ENCODE data around the gene DES. TPM values are rescaled to one million over a fixed set of nuclear protein-coding genes. Genes with fewer than 3 reads are reported as not detected.
"Not testable (repeated sequence)": the region's sequence is repeated elsewhere in the genome, so short reads cannot be mapped to it uniquely, and the experiment has no call there.

Gene DES
- 1,211 TPM for total RNA-seq

DNA sequence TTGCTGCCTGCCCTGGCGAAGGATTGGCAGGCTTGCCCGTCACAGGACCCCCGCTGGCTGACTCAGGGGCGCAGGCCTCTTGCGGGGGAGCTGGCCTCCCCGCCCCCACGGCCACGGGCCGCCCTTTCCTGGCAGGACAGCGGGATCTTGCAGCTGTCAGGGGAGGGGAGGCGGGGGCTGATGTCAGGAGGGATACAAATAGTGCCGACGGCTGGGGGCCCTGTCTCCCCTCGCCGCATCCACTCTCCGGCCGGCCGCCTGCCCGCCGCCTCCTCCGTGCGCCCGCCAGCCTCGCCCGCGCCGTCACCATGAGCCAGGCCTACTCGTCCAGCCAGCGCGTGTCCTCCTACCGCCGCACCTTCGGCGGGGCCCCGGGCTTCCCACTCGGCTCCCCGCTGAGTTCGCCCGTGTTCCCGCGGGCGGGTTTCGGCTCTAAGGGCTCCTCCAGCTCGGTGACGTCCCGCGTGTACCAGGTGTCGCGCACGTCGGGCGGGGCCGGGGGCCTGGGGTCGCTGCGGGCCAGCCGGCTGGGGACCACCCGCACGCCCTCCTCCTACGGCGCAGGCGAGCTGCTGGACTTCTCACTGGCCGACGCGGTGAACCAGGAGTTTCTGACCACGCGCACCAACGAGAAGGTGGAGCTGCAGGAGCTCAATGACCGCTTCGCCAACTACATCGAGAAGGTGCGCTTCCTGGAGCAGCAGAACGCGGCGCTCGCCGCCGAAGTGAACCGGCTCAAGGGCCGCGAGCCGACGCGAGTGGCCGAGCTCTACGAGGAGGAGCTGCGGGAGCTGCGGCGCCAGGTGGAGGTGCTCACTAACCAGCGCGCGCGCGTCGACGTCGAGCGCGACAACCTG is at the start of gene DES:
DES (plus strand) TSS at position 223 of the 857 bp plus-strand sequence; CDS start at position 309, 86 bp downstream.
- peak; percentile 81 for DNase-seq (ENCODE audit: low spot score)

DNA sequence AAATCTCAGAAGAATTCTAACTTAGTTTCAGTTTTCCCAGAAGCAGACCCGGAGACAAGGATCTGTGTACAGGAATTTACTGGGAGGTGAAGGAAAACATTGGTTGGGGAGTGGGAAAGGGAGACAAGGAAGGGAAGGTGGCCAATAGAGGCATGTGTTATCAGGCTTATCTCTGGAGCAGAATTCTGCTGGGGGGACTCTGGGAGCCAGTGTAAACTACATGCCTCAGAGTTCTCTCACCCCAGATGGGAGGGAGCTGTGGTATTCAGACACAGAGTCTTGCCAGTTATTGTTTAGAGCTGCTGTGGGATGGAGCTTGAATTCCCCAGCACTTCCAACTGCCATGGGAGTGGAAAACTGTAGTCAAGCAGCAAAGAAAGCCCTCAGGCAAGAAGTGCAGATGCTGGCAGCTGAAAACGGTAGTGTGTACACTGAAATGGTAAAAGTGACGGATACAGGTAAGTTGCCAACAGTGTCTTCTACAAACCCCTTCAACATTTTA is 49.4 kb upstream of the DES start:
- no peak for DNase-seq (ENCODE audit: low spot score)

DNA sequence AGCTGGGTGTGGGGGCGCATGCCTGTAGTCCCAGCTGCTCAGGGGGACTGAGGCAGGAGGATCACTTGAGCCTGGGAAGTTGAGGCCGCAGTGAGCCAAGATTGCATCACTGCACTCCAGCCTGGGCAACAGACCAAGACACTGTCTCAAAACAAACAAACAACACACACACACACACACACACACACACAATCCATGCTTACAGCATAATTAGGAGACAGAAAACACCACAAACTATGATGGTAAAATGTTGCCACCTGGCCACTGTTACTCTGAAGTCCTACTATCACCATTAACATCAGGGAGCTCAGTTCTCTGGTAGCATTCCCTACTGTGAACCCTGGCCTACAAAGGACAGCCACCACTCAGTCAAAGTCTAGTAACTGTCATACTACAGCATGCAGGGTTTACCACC is 48.7 kb upstream of the DES start:
- no peak for DNase-seq (ENCODE audit: low spot score)

DNA sequence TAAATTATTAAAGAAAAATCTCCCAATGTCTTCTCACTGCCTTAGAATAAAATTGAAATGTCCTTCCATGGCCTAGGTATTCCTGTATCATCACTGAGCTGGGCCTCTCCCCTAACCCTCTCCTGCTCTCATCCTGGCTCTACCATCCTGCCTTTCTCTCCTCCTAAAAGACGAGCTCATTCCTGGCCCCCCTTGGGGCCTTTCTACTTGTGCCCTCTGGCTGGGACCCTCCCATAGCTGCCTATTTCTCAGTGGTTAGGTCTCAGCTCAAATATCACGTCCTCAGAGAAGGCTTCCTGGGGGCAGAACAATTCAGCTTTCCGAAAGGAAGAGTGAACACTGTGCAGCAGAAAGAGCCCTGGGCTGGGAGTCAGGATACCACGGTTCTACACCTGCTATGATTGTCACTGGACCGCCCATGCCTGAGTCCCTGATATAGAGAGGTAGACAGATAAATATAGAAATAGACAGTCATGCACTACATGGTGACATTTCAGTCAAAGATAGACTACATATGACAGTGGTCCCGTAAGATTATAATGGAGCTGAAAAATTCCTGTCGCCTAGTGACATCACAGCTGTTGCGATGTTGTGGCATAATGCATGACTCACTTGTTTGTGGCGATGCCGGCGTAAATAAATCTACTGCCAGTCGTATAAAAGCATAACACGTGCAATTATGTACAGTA is 39.9 kb upstream of the DES start:
- DNase-seq (ENCODE audit: low spot score) = no peak

DNA sequence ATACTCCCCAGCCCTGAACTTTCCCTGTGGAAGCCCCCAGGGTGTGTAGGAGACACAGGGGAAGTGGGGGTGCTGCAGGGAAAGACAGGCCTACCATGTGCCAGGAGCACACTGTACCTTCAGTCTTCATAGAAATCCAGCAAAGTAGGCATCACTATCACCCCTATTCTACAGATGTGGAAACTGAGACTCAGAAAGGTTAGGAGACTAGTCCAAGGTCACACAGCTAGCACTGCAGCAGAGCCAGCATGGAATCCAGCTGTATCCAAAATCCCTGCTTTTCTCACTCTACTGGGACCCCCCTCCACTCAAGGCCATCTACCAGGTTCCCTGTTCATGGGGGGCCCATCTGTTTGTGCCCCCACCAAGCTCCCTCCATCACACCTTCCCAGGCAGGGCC is 37.3 kb upstream of the DES start:
- DNase-seq (ENCODE audit: low spot score) = no peak

DNA sequence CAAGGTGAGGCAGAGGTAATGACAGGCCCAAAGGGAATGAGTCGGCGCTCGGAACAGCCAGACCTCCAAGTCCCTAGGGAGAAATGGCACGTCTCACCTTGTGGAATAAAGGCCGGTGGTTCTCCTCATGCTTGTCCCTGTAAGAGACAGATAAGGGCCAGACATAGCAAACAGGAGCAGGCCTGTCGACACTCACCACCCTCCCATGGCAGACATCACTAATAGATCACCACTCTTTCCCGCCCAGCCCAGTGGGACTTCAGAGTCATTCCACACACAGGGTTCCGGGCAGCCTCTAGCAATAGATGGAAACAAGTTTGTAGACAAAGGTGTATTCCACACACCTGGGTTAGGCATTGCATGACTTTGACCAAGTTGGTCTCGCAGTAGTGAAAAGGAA is 36.7 kb upstream of the DES start:
- DNase-seq (ENCODE audit: low spot score) = no peak

DNA sequence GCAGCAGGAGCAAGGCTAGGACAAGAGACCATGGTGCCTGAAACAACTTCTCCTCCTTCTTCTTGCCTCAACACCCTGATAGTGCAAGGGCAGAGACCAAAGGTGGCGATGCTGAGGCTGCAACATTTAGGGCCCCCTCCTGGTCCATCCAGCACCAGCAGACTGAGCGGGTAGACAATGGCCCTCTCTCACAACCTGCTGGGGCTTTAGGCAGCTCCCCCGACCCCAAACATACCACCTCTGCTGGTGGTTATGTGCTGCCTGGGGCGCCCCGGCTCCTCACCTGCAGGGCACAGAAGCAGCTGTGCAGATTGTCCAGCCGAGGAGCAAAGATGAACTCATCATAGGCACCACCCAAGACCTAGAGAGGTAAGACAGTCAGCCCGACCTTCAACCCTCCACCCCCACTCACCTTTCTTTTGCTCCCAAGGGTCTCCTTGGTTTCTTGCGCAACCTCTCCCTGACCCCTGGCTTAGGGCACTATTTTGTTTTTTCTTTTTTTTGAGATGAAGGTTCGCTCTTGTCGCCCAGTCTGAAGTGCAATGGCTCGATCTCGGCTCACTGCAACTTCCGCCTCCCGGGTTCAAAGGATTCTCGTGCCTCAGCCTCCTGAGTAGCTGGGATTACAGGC is 34.0 kb upstream of the DES start:
- no peak for DNase-seq (ENCODE audit: low spot score)

DNA sequence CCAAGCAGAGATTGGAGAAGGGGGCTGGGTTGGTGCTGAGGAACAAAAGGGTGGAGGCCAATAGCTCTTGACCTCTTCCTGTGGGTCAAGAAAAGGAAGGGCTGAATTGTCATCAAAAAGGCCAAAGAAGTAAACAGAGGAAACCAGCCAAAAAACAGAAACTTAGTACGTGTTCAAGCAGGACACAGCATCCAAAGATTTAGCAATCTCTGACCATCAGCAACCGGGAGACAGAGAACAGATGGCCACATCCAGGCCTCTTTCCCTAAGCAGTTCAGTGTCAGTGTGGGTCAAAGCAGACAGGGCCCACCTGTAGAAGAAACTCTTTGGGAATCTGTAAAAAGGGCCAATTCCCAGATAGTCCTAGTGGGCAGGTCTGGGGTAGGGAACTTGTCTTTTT is 33.3 kb upstream of the DES start:
- no peak for DNase-seq (ENCODE audit: low spot score)

DNA sequence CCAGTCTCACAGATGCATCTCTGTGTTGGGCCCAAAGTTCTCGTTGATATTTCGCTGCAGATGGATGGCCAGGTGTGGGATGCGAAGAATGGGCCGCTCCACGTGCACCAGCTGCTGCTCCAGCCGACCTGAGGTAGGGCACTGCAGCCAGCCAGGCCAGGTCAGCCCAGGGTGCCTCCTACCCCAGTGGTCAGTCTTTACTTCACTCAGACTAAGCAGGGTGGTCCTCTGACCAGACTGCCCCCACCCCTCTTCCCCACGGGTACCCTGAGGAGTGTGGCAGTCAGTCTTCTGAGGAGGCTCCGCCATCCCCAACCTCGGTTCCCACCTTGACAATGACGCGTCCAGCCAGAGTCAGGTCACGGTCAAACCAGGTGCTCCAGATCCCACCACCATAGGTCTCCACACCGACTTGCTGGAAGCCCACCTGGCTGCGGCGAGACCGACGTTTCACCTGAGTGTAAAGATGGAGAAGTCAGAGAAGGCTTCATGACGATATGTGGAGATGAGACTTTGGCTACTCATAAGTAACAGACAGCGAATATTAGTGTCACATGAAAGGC is 32.1 kb upstream of the DES start:
- no peak for DNase-seq (ENCODE audit: low spot score)

DNA sequence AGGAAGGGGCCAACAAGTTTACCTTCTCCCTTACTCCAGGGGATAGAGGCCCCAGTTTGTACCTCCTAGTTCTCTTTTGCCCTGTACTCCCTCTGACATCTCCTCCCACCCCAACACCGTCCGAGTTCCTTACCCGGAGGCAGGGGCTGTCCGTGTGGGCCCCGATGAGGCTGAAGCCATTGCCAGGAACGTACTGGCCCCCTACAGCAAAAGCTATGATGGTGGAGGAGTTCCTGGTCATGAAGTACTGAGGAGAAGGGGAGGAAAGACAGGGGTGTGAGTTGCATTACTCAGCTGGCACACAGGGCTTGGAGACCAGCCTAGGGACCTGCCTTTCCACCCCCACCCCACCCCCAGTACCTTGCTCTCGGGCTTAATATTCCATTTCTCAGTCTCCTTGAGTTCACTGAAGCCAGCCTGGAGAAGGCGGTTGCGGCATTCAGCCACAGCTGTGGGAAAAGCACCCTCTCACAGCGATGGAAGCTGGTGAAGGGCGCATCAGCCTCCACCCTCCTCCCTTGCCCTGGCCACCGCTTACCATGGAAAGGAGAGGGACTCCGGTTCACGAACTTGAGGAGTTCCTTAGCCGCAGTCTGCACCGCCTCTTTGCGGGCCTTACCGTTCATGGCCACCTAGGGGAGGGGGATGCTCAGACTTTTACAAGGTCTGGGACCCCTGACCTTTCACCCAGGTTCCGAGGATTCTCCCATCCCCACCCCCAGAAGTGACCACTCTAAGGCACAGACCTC is 31.5 kb upstream of the DES start:
- DNase-seq (ENCODE audit: low spot score) = no peak

DNA sequence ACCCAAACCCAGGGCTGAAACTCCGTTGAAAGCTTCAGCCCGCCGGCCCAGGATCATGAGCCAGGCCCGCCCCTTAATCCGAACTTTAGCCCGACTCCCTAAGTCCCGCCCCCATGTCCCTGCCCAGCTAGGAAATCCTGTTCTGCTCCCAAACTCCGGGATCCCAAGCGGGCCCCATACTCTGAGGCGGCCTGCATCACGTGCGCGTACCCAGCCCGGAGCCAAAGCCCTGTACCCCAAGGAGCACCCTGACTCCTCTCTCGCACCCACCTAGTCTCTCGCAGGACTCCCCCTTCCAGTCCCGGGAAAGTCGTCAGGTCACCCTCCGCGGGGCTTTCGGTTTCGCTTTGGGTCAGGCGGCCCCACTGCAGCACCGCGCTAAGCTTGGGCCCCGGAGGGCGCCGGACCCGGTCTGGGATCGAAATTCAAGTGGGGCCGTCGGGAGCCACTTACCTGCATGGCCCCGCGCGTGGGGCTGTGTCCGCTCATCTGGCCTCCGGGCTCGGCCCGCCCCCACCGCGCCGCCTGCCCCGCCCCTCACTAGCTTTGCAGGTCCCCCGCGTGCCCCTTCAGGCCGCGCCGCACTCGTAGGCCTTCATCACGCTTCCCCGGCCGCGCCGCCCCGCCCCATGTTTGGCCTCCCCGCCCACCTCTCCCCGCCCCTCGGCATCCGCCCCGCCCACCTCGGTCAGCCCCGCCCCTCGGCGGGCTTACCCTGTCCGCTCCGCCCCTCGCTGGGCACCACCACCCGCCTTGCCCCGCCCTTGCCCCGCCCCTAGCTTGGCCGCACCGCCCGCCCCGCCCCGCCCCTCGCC is 30.7 kb upstream of the DES start, which contains the start of gene DNPEP:
DNPEP (minus strand) TSS at position 607 of the 815 bp plus-strand sequence; CDS start at position 489, 118 bp downstream.
- DNase-seq (ENCODE audit: low spot score) = peak; percentile 96

DNA sequence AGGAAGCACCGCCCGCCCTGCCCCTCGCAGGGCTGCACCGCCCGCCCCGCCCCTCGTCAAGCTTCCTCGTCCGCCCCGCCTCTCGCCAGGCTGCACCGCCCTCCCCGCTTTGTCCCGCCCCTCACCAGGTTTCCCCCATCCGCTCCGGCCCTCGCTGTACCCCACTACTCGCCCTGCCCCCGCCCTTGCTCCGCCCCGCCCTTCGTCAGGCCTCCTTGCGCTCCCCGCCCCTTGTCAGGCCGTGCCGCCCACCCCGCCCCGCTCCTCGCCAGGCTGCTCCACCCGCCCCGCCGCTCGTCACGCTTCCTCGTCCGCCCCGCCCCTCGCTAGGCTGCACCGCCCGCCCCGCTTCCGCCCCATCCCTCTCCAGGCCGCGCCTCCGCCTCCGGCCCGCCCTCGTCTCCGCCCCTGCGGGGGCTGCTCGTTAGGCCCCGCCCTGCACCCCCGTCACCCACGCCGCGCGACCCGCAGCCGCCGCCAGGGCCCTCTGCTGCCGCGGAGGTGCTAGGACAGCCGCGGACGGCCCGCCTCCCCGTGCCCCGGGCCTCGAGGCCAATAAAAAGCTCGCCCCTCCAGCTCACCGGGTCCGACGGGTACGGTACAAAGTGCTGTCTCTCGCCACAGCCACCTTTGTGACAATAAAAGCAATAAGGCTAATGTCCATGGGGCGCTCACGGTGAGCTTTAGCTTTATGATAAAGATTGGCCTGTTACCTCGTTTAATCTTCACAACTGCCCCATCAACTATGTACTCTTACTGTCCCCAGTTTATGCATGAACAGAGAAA is 29.9 kb upstream of the DES start:
- peak; percentile 99 for DNase-seq (ENCODE audit: low spot score)

DNA sequence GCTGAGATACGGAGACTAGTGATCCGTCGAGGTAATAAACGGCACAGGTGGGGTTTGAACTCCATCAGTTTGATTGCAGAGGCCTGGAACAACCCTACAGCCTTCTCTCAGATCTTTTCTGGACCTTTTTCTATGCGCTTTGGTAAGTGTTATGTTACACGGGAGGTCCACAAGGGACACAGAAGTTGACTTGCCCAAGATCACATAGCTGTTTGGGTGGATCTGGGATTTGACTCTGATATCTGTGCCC is 29.3 kb upstream of the DES start:
- DNase-seq (ENCODE audit: low spot score) = no peak

DNA sequence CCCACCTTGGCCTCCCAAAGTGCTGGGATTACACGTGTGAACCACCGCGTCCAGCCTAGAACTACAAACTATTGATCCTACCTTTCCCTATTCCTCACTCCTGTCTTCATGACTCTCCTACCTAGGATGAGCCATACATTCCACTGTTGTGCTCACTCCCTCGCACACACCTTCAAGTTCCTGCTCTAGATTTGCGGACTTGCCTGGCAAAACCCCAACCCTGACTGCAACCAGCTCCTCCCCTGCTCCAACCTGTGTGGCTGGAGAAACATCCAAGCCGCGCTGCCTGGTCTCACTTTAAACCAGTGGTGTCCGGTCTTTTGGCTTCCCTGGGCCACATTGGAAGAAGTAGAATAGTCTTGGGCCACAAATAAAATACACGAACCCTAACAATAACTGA is 25.4 kb upstream of the DES start:
- DNase-seq (ENCODE audit: low spot score) = no peak

DNA sequence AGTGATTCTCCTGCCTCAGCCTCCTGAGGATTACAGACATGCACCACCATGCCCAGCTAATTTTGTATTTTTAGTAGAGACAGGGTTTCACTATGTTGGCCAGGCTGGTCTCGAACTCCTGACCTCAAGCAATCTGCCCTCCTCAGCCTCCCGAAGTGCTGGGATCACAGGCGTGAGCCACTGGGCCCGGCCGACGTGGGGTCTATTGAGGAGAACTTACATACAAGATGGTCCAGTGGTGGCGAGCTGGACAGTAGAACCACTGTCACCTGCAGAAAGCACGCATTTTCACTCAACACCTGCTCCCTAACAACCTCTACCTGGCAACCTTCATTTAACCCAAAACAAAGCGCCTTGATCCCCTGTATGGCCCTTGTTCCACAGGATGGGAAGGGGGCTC is 23.1 kb upstream of the DES start:
- DNase-seq (ENCODE audit: low spot score) = not testable (repeated sequence)

DNA sequence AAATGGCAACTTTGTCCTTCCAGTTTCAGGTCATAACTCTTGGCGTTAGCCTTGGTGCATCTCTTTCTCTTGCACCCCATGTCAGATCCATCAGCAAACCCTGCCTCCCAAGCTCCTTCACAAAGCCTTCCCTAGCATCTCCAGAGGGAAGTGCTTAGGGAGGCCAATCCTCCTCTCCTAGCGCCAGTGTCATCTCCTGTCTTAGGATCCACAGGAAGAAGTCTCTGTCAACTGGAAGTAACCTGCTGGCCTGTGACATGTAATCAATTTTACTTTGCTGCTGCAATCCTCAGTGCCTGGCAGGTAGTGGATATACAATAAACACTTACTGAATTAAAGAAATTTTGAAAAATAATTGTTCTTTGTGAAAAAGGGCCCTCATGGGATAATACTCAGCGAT is 22.6 kb upstream of the DES start:
- no peak for DNase-seq (ENCODE audit: low spot score)

DNA sequence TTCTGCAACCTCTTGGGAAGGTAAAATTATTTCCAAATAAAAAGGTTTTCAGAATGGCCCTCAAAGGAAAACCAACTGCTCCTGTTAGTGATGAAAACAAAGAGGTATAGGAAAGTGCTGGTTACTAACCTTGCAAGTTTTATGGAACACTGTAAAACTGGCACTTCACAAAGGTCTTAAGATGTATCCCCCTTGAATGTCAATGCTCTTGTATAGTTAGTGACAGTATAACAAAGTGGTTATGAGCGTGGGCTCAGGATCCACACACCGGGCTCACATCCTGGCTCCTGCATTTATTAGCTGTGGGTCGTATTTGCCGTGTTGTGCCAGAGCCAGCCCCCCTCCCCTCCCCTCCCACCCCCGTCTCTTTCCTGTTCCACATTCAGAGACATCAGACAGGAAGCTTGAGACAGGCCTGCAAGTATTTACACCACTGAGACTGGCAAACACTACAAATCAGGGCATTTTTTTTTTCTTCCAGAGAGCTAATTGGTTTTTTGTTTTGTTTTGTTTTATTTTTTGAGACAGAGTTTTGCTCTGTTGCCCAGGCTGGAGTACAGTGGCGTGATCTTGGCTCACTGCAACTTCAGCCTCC is 21.2 kb upstream of the DES start:
- no peak for DNase-seq (ENCODE audit: low spot score)

DNA sequence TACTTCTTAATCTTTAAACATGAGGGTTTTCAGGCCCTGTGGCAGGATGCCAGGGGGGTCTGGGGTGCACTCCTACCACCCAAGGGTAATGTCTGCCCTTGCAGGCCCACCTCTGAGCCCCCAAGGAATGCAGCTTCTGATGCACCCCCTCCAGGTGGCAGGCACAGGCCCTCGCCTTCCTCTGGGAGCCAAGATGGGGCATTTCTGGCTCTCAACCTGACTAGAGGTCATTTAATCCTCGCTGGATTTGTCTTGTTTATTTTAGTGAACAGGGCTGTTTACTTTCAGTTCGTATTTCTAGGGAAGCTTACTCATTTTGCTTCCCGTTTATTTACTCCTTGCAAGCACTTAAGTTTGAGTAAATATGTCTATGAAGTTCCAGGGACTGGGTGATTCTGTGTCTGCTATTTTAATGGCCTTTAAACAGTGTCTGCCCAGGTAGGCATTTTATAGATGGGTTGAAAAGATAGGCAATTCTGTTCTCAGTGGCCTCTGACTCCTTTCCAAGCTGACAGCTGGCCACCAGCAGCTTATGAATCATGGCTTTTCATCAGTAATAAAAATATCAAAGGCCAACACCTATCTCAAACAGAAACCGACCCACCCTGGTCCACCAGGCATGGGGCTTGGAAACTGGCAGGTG is 19.3 kb upstream of the DES start:
- no peak for DNase-seq (ENCODE audit: low spot score)

All from ureter (tissue), 1 donor.